ENCODE data around the gene ACSS1. TPM values are rescaled to one million over a fixed set of nuclear protein-coding genes. Genes with fewer than 3 reads are reported as not detected.

Gene ACSS1
- total and polyA plus RNA-seq, 8 donors = 7.0 to 135 (median 35.8) TPM

GRCh38 chr20:25015986-25016385 lies 42.0 kb downstream of the ACSS1 start:
- intact Hi-C loops (cut with DNase I; ENCODE audit: low total_unique reads) = no loop called here
- WGBS, 5 donors = 81 to 86% (median 82%) methylated on average over 11 of the region's 11 CpGs
- TF ChIP-seq POLR2A (IDR thresholded peaks at IDR 0.05) = no peak
- TF ChIP-seq EP300 (IDR thresholded peaks at IDR 0.05) = no peak
- no peak for TF ChIP-seq POLR2AphosphoS5 (IDR thresholded peaks at IDR 0.05)
- no peak for TF ChIP-seq CTCF (IDR thresholded peaks at IDR 0.05)
- H3K4me1 ChIP-seq = peaks cover 32 to 53% (median 43%) of the 10 kb centered on the region in 4 donors
- no peaks in the 10 kb centered on the region for H3K9me3 ChIP-seq
- no peak overlapping the region for H3K4me3 ChIP-seq
- H3K27ac ChIP-seq = peak overlapping the region; percentile 40 to 81 (median 75)
- peaks cover 52 to 92% (median 72%) of the 10 kb centered on the region in 4 donors for H3K36me3 ChIP-seq
- no peaks in the 10 kb centered on the region for H3K27me3 ChIP-seq
- DNase-seq = peak in 1 of 2 donors; percentile 22

DNA sequence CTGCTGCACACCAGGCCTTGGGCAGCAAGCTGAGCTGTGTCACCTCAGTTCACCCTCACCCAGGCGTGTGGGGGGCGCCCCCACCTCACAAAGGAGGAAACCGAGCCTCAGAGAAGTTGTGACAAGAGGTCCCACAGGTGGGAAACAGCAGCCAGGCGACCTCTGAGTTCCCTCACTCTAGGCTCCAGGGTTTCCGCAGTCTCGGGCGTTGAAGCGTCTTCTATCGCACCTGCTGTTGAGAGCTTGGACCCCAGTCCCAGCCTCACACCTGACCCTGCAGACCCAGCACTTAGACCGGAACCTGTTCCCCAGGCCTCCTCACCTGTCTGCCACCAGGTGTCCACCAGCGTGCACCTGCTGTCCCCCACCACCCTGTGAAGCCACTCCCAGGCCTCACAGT lies 43.1 kb downstream of the ACSS1 start:
- H3K4me1 ChIP-seq = peaks cover 22 to 42% (median 32%) of the 10 kb centered on the region in 4 donors
- peak in 1 of 2 donors; percentile 24 for DNase-seq
- no peak overlapping the region for H3K4me3 ChIP-seq
- peak overlapping the region in 2 of 5 donors; percentile 3 to 69 for H3K27ac ChIP-seq
- H3K9me3 ChIP-seq = no peaks in the 10 kb centered on the region
- TF ChIP-seq POLR2AphosphoS5 (IDR thresholded peaks at IDR 0.05) (no peak), EP300 (IDR thresholded peaks at IDR 0.05) (no peak), POLR2A (IDR thresholded peaks at IDR 0.05) (no peak), CTCF (IDR thresholded peaks at IDR 0.05) (no peak)
- WGBS, 5 donors = 87 to 93% (median 90%) methylated on average over 9 to 11 of the region's 11 CpGs
- peaks cover 64 to 92% (median 74%) of the 10 kb centered on the region in 4 donors for H3K36me3 ChIP-seq
- intact Hi-C loops (cut with DNase I; ENCODE audit: low total_unique reads) = no loop called here
- no peaks in the 10 kb centered on the region for H3K27me3 ChIP-seq

DNA sequence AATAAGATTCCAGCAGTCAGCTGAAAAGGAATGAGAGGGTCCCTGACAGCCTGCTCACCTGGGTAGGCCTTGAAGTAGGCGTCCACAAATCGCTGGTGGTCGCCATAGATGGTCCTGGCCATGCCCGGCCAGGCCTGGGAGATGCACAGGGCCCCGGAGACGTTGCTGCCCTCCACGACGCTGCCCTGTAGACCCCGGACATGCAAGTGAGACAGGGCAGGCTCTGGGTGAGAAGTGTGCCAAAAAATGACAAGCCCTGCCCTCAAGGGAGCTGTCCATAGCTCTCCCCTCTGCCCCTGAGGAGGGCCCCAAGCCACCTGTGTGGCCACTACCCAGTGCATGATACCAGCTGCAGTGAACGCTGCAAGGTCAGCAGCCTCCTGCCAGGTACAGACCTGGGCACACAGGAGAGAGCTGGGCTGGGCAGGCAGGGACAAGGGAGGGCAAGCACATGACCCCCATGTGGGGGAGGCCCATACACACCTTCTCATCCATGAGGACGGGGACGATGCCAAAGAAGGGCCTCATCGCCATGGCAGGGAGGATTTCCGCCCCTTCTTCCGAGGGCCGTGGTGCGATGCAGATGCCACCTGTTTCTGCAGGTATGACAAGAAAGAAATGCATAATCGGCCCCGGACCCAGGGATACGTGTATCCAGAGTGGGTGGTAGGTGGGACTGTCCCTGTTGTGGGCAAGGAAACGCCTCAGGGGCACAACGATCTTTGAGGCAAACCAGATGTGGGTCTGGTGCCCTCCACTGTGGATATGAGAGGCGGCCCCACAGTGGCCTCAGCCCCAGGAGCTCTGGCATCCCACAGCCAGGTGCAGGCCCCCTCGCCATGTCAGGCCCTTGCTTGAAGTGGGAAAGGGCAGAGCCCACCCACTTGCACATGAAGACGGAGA lies 44.2 kb downstream of the ACSS1 start:
- Histone ChIP-seq H3K9me3 (no peaks in the 10 kb centered on the region), H3K27me3 (no peaks in the 10 kb centered on the region), H3K4me3 (no peak overlapping the region), H3K36me3 (peaks cover 74 to 92% (median 78%) of the 10 kb centered on the region in 4 donors), H3K4me1 (peaks cover 11 to 41% (median 26%) of the 10 kb centered on the region in 4 donors), H3K27ac (no peak overlapping the region)
- intact Hi-C loops (cut with DNase I; ENCODE audit: low total_unique reads) = no loop called here
- TF ChIP-seq EP300 (IDR thresholded peaks at IDR 0.05) (no peak), CTCF (IDR thresholded peaks at IDR 0.05) (no peak), POLR2A (IDR thresholded peaks at IDR 0.05) (no peak), POLR2AphosphoS5 (IDR thresholded peaks at IDR 0.05) (no peak)
- DNase-seq = peak in 1 of 2 donors; percentile 20
- 89 to 95% (median 92%) methylated on average over 17 to 25 of the region's 25 CpGs for WGBS, 5 donors

GRCh38 chr20:25012616-25013189 lies 45.2 kb downstream of the ACSS1 start:
- no peak overlapping the region for H3K27ac ChIP-seq
- intact Hi-C loops (cut with DNase I; ENCODE audit: low total_unique reads) = no loop called here
- WGBS, 5 donors = 93 to 96% (median 94%) methylated on average over 20 to 21 of the region's 21 CpGs
- H3K9me3 ChIP-seq = no peaks in the 10 kb centered on the region
- peaks cover 3 to 31% (median 17%) of the 10 kb centered on the region in 4 donors for H3K4me1 ChIP-seq
- TF ChIP-seq EP300 (IDR thresholded peaks at IDR 0.05) (no peak), POLR2AphosphoS5 (IDR thresholded peaks at IDR 0.05) (no peak), POLR2A (IDR thresholded peaks at IDR 0.05) (no peak), CTCF (IDR thresholded peaks at IDR 0.05) (no peak)
- H3K36me3 ChIP-seq = peaks cover 77 to 94% (median 86%) of the 10 kb centered on the region in 4 donors
- H3K27me3 ChIP-seq = no peaks in the 10 kb centered on the region
- no peak overlapping the region for H3K4me3 ChIP-seq
- DNase-seq = peak in 1 of 2 donors; percentile 24

Measured in stomach (tissue), 9 donors.